ENCODE results near the gene IPPK. TPM values are rescaled to one million over a fixed set of nuclear protein-coding genes. Genes with fewer than 3 reads are reported as not detected.
"Not testable (repeated sequence)": the region's sequence is repeated elsewhere in the genome, so short reads cannot be mapped to it uniquely, and the experiment has no call there.

The IPPK gene
- total RNA-seq, 4 donors from 2014 or later: 6.3 to 15.7 (median 10.1) TPM

DNA sequence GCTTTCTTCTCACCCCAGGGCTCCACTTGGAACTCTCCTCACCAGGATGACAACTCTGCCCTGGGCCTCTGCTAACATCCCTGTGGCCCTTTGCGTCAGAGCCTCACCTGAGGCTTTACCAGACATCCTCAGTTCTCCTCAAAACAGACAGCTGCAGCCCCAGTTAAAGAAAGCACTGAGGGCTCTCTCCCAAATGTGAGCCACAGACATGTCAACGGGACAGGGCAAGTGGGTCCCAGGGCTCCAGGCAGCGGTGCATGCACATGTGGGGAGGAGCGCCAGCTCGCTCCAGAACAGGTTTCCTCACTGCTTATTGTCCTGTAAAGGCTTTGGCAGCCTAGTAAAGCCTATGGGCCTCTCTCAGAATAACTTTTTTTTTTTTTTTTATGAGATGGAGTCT is 37.3 kb downstream of the IPPK start:
- Histone ChIP-seq H3K4me1 (no peaks in the 10 kb centered on the region), H3K27ac (no peak overlapping the region), H3K27me3 (no peaks in the 10 kb centered on the region), H3K36me3 (peaks cover 0 to 40% (median 4%) of the 10 kb centered on the region in 3 donors), H3K9me3 (no peaks in the 10 kb centered on the region), H3K4me3 (no peak overlapping the region)
- TF ChIP-seq CTCF (IDR thresholded peaks at IDR 0.05): no peak
- TF ChIP-seq POLR2A (IDR thresholded peaks at IDR 0.05): no peak
- DNase-seq: peak in 1 of 3 donors; percentile 26

DNA sequence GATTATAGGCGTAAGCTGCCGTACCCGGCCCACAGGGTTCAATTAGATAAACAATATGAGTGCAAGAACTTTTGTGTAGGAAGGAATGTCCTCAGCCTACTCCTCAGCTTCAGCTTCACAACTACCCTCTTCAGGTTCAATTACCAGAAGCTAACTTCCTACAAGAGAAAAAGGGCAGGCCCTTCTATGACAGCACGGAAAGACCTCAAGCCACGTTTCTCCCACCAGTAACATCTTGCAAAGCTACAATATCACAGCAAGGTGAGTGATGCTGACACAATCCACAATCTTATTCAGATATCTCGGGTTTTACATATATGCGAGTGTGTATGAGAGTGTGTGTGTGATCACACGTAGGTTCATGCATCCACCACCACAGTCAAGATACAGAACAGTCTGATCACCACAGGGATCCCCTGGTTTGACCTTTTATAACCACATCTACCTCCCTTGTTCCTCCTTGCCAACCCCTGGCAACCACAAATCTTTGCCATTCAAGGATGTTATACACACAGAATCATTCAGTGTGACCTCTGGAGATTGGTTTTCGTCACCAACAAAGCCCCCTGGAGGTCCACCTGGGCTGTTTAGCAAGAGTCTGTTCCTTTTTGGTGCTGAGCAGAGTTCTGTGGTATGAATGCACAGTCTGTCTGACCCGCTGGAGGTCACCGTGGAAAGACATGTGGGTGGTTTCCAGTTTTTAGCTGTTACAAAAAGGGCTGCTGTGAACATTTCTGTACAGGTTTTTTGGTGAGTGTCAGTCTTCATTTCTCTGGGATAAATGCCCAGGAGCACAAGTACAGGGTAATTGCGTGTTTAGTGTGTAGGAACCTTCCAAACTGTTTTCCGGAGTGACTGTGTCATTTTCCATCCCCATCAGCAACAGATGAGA is 38.2 kb downstream of the IPPK start:
- Histone ChIP-seq H3K27ac (no peak overlapping the region), H3K4me3 (no peak overlapping the region), H3K36me3 (peaks cover 0 to 31% (median 4%) of the 10 kb centered on the region in 3 donors), H3K4me1 (no peaks in the 10 kb centered on the region), H3K27me3 (no peaks in the 10 kb centered on the region), H3K9me3 (no peaks in the 10 kb centered on the region)
- peak in 1 of 3 donors; percentile 17 for DNase-seq
- no peak for TF ChIP-seq POLR2A (IDR thresholded peaks at IDR 0.05)
- no peak for TF ChIP-seq CTCF (IDR thresholded peaks at IDR 0.05)

GRCh38 chr9:92627651-92628050 is 42.3 kb downstream of the IPPK start:
- TF ChIP-seq POLR2A (IDR thresholded peaks at IDR 0.05) (no peak), CTCF (IDR thresholded peaks at IDR 0.05) (no peak)
- no peak overlapping the region for H3K4me3 ChIP-seq
- no peak overlapping the region for H3K27ac ChIP-seq
- peaks cover 0 to 13% (median 4%) of the 10 kb centered on the region in 3 donors for H3K36me3 ChIP-seq
- DNase-seq: no peak
- no peaks in the 10 kb centered on the region for H3K9me3 ChIP-seq
- H3K4me1 ChIP-seq: no peaks in the 10 kb centered on the region
- H3K27me3 ChIP-seq: no peaks in the 10 kb centered on the region

- TF ChIP-seq CTCF (IDR thresholded peaks at IDR 0.05) (no peak), POLR2A (IDR thresholded peaks at IDR 0.05) (no peak)
These were observed 43.4 kb downstream of the IPPK start for GRCh38 chr9:92626484-92626883.

GRCh38 chr9:92623936-92624335 is 46.0 kb downstream of the IPPK start:
- not testable (repeated sequence) for DNase-seq, H3K27ac ChIP-seq, H3K4me3 ChIP-seq, H3K36me3 ChIP-seq, H3K27me3 ChIP-seq, H3K9me3 ChIP-seq, H3K4me1 ChIP-seq

More at GRCh38 chr9:92626484-92626883, 43.4 kb downstream of the IPPK start:
- no peak for DNase-seq
- Histone ChIP-seq H3K4me1 (no peaks in the 10 kb centered on the region), H3K9me3 (no peaks in the 10 kb centered on the region), H3K27ac (no peak overlapping the region), H3K36me3 (peaks cover 0 to 8% (median 0%) of the 10 kb centered on the region in 3 donors), H3K27me3 (no peaks in the 10 kb centered on the region), H3K4me3 (no peak overlapping the region)

- Histone ChIP-seq H3K4me3 (no peak overlapping the region), H3K27me3 (no peaks in the 10 kb centered on the region), H3K36me3 (peaks cover 0 to 14% (median 0%) of the 10 kb centered on the region in 3 donors), H3K27ac (no peak overlapping the region), H3K4me1 (peaks cover 0 to 5% (median 0%) of the 10 kb centered on the region in 4 donors), H3K9me3 (no peaks in the 10 kb centered on the region)
- peak in 1 of 3 donors; percentile 7 for DNase-seq
- TF ChIP-seq POLR2A (IDR thresholded peaks at IDR 0.05) (no peak), CTCF (IDR thresholded peaks at IDR 0.05) (no peak)
These were observed 49.1 kb downstream of the IPPK start for GRCh38 chr9:92620845-92621244.

All from Peyer's patch (tissue), 4 donors.